Central memory CD8-positive, alpha-beta T cell (primary cell): ENCODE results near the gene CIB2.

ENCODE experiments used
- ATAC-seq: fragments of 150-1000 bp; cut with Tn5 transposase; replicated peaks from 2 replicates; pipeline ENCODE4 v1.10.0; 2022; ENCODE audit warnings: mild to moderate bottlenecking, moderate FRiP score, moderate number of reproducible peaks; ENCODE audit not compliant: poor library complexity, severe bottlenecking; ENCODE audit errors: extremely low read depth
- DNase-seq, 2 donors: peaks; one replicate each; pipeline ENCODE4 v3.0.0; 2021; ENCODE audit warnings: low spot score in 2 of 2
- H3K27ac Mint-ChIP-seq: one replicate; pipeline ENCODE4 v1.8.0; 2022; ENCODE audit warnings: low read depth, mild to moderate bottlenecking, moderate library complexity, mixed read lengths
- H3K27me3 Mint-ChIP-seq: one replicate; pipeline ENCODE4 v1.8.0; 2022; ENCODE audit warnings: mixed read lengths
- H3K36me3 Mint-ChIP-seq: one replicate; pipeline ENCODE4 v1.8.0; 2022; ENCODE audit warnings: mild to moderate bottlenecking, moderate library complexity, mixed read lengths; ENCODE audit not compliant: insufficient read depth
- H3K4me1 Mint-ChIP-seq: one replicate; pipeline ENCODE4 v1.8.0; 2022; ENCODE audit warnings: mixed read lengths
- H3K4me3 Mint-ChIP-seq: one replicate; pipeline ENCODE4 v1.8.0; 2022; ENCODE audit warnings: mild to moderate bottlenecking, moderate library complexity, mixed read lengths
- H3K9me3 Mint-ChIP-seq: one replicate; pipeline ENCODE4 v1.8.0; 2022; ENCODE audit warnings: mixed read lengths

CIB2 gene

GRCh38 chr15:78072080-78072892 is 59.0 kb downstream of the CIB2 start:
- Mint-ChIP-seq H3K4me1 (peaks cover 43% of the 10 kb centered on the region), H3K27me3 (no peaks in the 10 kb centered on the region), H3K36me3 (peaks cover 16% of the 10 kb centered on the region), H3K4me3 (peak overlapping the region; percentile 59), H3K27ac (peak overlapping the region; percentile 65), H3K9me3 (no peaks in the 10 kb centered on the region)
- ATAC-seq (no peak), DNase-seq (no peak)

GRCh38 chr15:78071383-78071782 is 59.9 kb downstream of the CIB2 start:
- ATAC-seq: no peak
- Mint-ChIP-seq H3K4me1 (peaks cover 38% of the 10 kb centered on the region), H3K36me3 (peaks cover 12% of the 10 kb centered on the region)

GRCh38 chr15:78070049-78070700 is 61.1 kb downstream of the CIB2 start:
- Mint-ChIP-seq H3K4me3 (no peak overlapping the region), H3K27me3 (no peaks in the 10 kb centered on the region), H3K4me1 (peaks cover 26% of the 10 kb centered on the region), H3K36me3 (peaks cover 9% of the 10 kb centered on the region), H3K9me3 (no peaks in the 10 kb centered on the region), H3K27ac (no peak overlapping the region)
- ATAC-seq (peak; percentile 31), DNase-seq (no peak)

More at GRCh38 chr15:78071383-78071782, 59.9 kb downstream of the CIB2 start:
- Mint-ChIP-seq H3K9me3 (no peaks in the 10 kb centered on the region), H3K27ac (peak overlapping the region; percentile 65), H3K27me3 (no peaks in the 10 kb centered on the region), H3K4me3 (peak overlapping the region; percentile 59)
- DNase-seq: no peak

- no peak overlapping the region for H3K4me3 Mint-ChIP-seq
- no peaks in the 10 kb centered on the region for H3K9me3 Mint-ChIP-seq
- peaks cover 8% of the 10 kb centered on the region for H3K36me3 Mint-ChIP-seq
- ATAC-seq: no peak
- H3K4me1 Mint-ChIP-seq: peaks cover 19% of the 10 kb centered on the region
- no peak overlapping the region for H3K27ac Mint-ChIP-seq
- H3K27me3 Mint-ChIP-seq: no peaks in the 10 kb centered on the region
- no peak for DNase-seq
These were observed 61.7 kb downstream of the CIB2 start for GRCh38 chr15:78069462-78070029.

GRCh38 chr15:78069052-78069414 is 62.2 kb downstream of the CIB2 start:
- DNase-seq (no peak), ATAC-seq (peak; percentile 21)
- Mint-ChIP-seq H3K27ac (no peak overlapping the region), H3K4me3 (no peak overlapping the region), H3K27me3 (no peaks in the 10 kb centered on the region), H3K4me1 (peaks cover 14% of the 10 kb centered on the region), H3K9me3 (no peaks in the 10 kb centered on the region), H3K36me3 (peaks cover 6% of the 10 kb centered on the region)

- Mint-ChIP-seq H3K4me1 (peaks cover 15% of the 10 kb centered on the region), H3K27ac (no peak overlapping the region), H3K27me3 (no peaks in the 10 kb centered on the region), H3K9me3 (no peaks in the 10 kb centered on the region), H3K36me3 (peaks cover 6% of the 10 kb centered on the region), H3K4me3 (no peak overlapping the region)
- no peak for ATAC-seq
- DNase-seq: no peak
These were observed 63.7 kb downstream of the CIB2 start for GRCh38 chr15:78067328-78068228.

GRCh38 chr15:78065973-78066946 is 65.0 kb downstream of the CIB2 start:
- DNase-seq: no peak
- Mint-ChIP-seq H3K4me3 (no peak overlapping the region), H3K27ac (no peak overlapping the region), H3K4me1 (peaks cover 15% of the 10 kb centered on the region), H3K36me3 (peaks cover 9% of the 10 kb centered on the region), H3K27me3 (no peaks in the 10 kb centered on the region), H3K9me3 (no peaks in the 10 kb centered on the region)
- no peak for ATAC-seq

- Mint-ChIP-seq H3K9me3 (no peaks in the 10 kb centered on the region), H3K27ac (no peak overlapping the region), H3K36me3 (peaks cover 9% of the 10 kb centered on the region), H3K4me3 (no peak overlapping the region), H3K4me1 (peaks cover 15% of the 10 kb centered on the region), H3K27me3 (no peaks in the 10 kb centered on the region)
- ATAC-seq: no peak
- DNase-seq: no peak
These were observed 65.9 kb downstream of the CIB2 start for GRCh38 chr15:78065284-78065872.

GRCh38 chr15:78064544-78064943 is 66.7 kb downstream of the CIB2 start:
- H3K4me1 Mint-ChIP-seq: peaks cover 21% of the 10 kb centered on the region
- H3K27ac Mint-ChIP-seq: no peak overlapping the region
- H3K4me3 Mint-ChIP-seq: no peak overlapping the region
- H3K36me3 Mint-ChIP-seq: peaks cover 9% of the 10 kb centered on the region
- ATAC-seq: no peak
- H3K27me3 Mint-ChIP-seq: no peaks in the 10 kb centered on the region
- H3K9me3 Mint-ChIP-seq: no peaks in the 10 kb centered on the region
- no peak for DNase-seq

- Mint-ChIP-seq H3K4me1 (peaks cover 26% of the 10 kb centered on the region), H3K36me3 (peaks cover 9% of the 10 kb centered on the region), H3K27me3 (no peaks in the 10 kb centered on the region), H3K27ac (no peak overlapping the region), H3K9me3 (no peaks in the 10 kb centered on the region), H3K4me3 (no peak overlapping the region)
- DNase-seq (no peak), ATAC-seq (no peak)
These were observed 67.3 kb downstream of the CIB2 start for GRCh38 chr15:78063970-78064385.

GRCh38 chr15:78063217-78063616 is 68.0 kb downstream of the CIB2 start:
- Mint-ChIP-seq H3K9me3 (no peaks in the 10 kb centered on the region), H3K36me3 (peaks cover 3% of the 10 kb centered on the region), H3K27ac (no peak overlapping the region), H3K4me3 (peak overlapping the region; percentile 77), H3K4me1 (peaks cover 34% of the 10 kb centered on the region), H3K27me3 (no peaks in the 10 kb centered on the region)
- no peak for DNase-seq
- no peak for ATAC-seq
